ENCODE results near the gene ZNF827. TPM values are rescaled to one million over a fixed set of nuclear protein-coding genes. Genes with fewer than 3 reads are reported as not detected.

Gene ZNF827
- total RNA-seq, 1 experiment from 2014 or later, result 5.3 TPM

GRCh38 chr4:145878501-145879435, 59.9 kb downstream of the ZNF827 start:
- Mint-ChIP-seq H3K4me3 (ENCODE audit: unreplicated experiment) (no peak overlapping the region), H3K4me1 (ENCODE audit: low read depth, unreplicated experiment) (no peaks in the 10 kb centered on the region), H3K27me3 (ENCODE audit: insufficient read depth, unreplicated experiment) (no peaks in the 10 kb centered on the region), H3K9me3 (ENCODE audit: unreplicated experiment) (no peaks in the 10 kb centered on the region), H3K36me3 (ENCODE audit: insufficient read depth, unreplicated experiment) (no peaks in the 10 kb centered on the region), H3K27ac (ENCODE audit: unreplicated experiment) (no peak overlapping the region)
- no TSS peak for BruUV-seq (replicated peaks)
- no peaks in the 10 kb centered on the region for H3K4me1 ChIP-seq
- no peaks in the 10 kb centered on the region for H3K9me3 ChIP-seq
- H3K4me3 ChIP-seq (ENCODE audit: low read depth, low read length), result no peak overlapping the region
- TF ChIP-seq CTCF (IDR thresholded peaks at IDR 0.05; ENCODE audit: insufficient read depth in 1 of 2, low read depth in 1 of 2, low read length in 1 of 2, severe bottlenecking in 1 of 2, unreplicated experiment in 1 of 2), result no peak
- ChIA-PET CTCF (no interaction called here), POLR2A (no interaction called here)
- no peaks in the 10 kb centered on the region for H3K27me3 ChIP-seq (replicated peaks; ENCODE audit: control insufficient read depth, insufficient read depth, low read length)
- DNase-seq, result no peak
- H3K36me3 ChIP-seq (ENCODE audit: control insufficient read depth, insufficient read depth, low read length), result no peaks in the 10 kb centered on the region
- intact Hi-C loops (cut with micrococcal nuclease; ENCODE audit: unreplicated experiment), result no loop called here

DNA sequence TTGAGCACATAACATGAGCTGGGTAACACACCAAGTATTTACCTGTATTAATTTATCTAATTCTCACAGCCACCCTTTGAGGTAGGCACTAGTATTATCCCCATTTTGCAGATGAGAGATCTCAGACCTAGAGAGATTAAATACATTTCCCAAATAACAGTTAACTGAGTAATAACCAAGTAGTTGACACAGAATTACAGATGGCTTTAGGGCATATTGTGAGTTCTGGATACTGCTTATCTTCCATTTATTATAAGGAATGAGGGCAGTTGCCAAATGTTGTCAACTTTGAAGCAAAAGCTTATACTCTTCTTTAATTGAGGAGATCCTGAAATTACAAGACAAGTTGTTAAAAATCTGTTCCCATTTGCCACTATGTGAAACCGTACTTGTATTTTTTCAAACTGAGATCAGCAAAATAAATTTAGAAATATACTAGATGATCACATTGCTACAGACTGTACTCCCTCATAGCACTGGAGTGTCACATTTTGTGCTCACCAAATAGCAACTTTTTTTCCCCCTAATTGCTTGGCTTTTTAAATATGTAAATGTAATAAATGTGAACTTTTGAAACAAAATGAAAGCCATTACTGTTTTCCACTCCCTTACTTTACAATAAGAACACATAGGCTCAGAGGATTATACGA, 62.0 kb downstream of the ZNF827 start:
- Mint-ChIP-seq H3K27me3 (ENCODE audit: insufficient read depth, unreplicated experiment) (no peaks in the 10 kb centered on the region), H3K36me3 (ENCODE audit: insufficient read depth, unreplicated experiment) (no peaks in the 10 kb centered on the region), H3K4me1 (ENCODE audit: low read depth, unreplicated experiment) (no peaks in the 10 kb centered on the region), H3K4me3 (ENCODE audit: unreplicated experiment) (no peak overlapping the region), H3K27ac (ENCODE audit: unreplicated experiment) (no peak overlapping the region), H3K9me3 (ENCODE audit: unreplicated experiment) (no peaks in the 10 kb centered on the region)
- H3K36me3 ChIP-seq (ENCODE audit: control insufficient read depth, insufficient read depth, low read length), result no peaks in the 10 kb centered on the region
- intact Hi-C loops (cut with micrococcal nuclease; ENCODE audit: unreplicated experiment), result no loop called here
- CTCF ChIA-PET, result no interaction called here
- H3K4me1 ChIP-seq, result no peaks in the 10 kb centered on the region
- DNase-seq, result no peak
- H3K27me3 ChIP-seq (replicated peaks; ENCODE audit: control insufficient read depth, insufficient read depth, low read length), result no peaks in the 10 kb centered on the region
- no peak for TF ChIP-seq CTCF (IDR thresholded peaks at IDR 0.05; ENCODE audit: insufficient read depth in 1 of 2, low read depth in 1 of 2, low read length in 1 of 2, severe bottlenecking in 1 of 2, unreplicated experiment in 1 of 2)
- H3K4me3 ChIP-seq (ENCODE audit: low read depth, low read length), result no peak overlapping the region
- no peaks in the 10 kb centered on the region for H3K9me3 ChIP-seq
- no TSS peak for BruUV-seq (replicated peaks)
- POLR2A ChIA-PET, result no interaction called here

DNA sequence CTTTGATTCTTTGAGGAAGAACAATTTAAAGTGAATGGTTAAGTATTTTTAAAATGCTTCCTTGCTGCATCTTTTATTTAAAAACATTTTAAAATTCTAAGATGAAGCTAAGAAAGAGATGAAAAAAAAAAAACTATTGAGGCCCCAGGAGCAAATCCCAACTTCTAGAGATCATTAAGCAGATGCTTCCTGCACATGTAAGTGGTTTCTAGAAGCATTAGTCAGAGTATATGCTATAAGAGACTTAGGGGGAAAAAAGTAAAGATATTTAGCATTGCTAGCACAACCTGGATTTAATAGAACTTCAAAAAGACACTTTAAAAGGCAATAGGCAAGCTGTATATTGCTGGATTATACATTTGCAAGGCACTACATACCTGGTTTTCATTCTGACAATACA, 64.7 kb downstream of the ZNF827 start:
- Histone ChIP-seq H3K9me3 (no peaks in the 10 kb centered on the region), H3K4me3 (ENCODE audit: low read depth, low read length) (no peak overlapping the region), H3K27me3 (replicated peaks; ENCODE audit: control insufficient read depth, insufficient read depth, low read length) (no peaks in the 10 kb centered on the region), H3K36me3 (ENCODE audit: control insufficient read depth, insufficient read depth, low read length) (no peaks in the 10 kb centered on the region), H3K4me1 (no peaks in the 10 kb centered on the region)
- CTCF ChIA-PET, result no interaction called here
- Mint-ChIP-seq H3K4me3 (ENCODE audit: unreplicated experiment) (no peak overlapping the region), H3K36me3 (ENCODE audit: insufficient read depth, unreplicated experiment) (no peaks in the 10 kb centered on the region), H3K27me3 (ENCODE audit: insufficient read depth, unreplicated experiment) (no peaks in the 10 kb centered on the region), H3K27ac (ENCODE audit: unreplicated experiment) (no peak overlapping the region), H3K9me3 (ENCODE audit: unreplicated experiment) (no peaks in the 10 kb centered on the region), H3K4me1 (ENCODE audit: low read depth, unreplicated experiment) (no peaks in the 10 kb centered on the region)
- no peak for TF ChIP-seq CTCF (IDR thresholded peaks at IDR 0.05; ENCODE audit: insufficient read depth in 1 of 2, low read depth in 1 of 2, low read length in 1 of 2, severe bottlenecking in 1 of 2, unreplicated experiment in 1 of 2)
- BruUV-seq (replicated peaks), result no TSS peak
- intact Hi-C loops (cut with micrococcal nuclease; ENCODE audit: unreplicated experiment), result no loop called here
- no peak for DNase-seq
- POLR2A ChIA-PET, result no interaction called here
